HG03159 (cell line): ENCODE measurements around the gene LY6G6C.

Experiments used
- ATAC-seq: cut with Tn5 transposase; IDR thresholded peaks from one replicate; pipeline ENCODE4 v1.9.1; 2021; ENCODE audit warnings: mild to moderate bottlenecking, moderate library complexity; ENCODE audit not compliant: unreplicated experiment

Gene LY6G6C

DNA sequence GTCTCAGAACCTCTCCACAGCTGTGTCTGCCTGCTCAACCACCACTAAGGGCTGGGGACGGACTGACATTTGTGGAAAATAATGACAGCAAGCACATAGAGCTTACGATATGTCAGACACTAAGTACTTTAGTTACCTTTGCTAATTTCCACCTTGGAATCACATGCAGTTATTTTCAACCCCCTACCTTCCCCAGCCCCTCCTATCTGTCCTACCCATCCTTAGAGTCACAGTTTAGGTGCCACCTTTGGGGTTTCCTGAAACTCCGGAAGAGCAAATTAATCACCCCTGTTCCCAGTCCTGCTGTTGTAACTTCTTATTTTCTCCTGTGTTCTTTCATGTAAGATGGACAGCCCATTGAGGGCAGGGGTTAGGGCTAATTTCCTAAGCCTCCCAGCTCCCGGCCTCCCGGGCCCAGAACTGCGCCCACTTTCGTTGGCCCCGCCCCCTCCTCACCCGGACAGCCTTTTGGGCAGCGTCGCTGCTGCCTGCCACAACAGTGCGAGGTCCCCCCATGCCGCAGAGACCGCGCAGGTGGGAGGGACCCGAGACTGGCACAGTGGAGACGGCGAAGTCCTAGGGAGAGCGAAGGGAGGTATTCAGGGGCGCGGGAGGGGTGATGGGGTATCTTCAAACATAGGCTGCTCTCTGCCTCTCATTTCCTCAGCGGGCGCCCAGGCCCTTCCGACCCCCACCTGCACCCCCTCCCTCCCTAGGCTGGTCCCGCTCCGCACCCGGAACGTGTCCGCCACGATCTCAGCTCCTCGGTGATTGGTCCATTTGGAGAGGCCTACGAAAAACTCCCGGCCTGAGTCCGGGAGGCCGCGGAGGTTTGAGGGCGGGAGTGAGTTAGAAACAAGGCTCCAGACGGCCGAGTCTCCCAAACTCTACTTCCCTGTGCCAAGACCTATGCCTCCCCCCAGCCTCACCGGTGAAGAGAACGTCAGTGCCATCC, 6.4 kb upstream of the LY6G6C start:
- ATAC-seq, result no peak

- ATAC-seq, result peak; percentile 52
Observed at GRCh38 chr6:31727034-31727716, 5.6 kb upstream of the LY6G6C start.

GRCh38 chr6:31725502-31726350, 4.2 kb upstream of the LY6G6C start:
- ATAC-seq, result no peak

- ATAC-seq, result no peak
Observed at GRCh38 chr6:31723980-31724691, 2.6 kb upstream of the LY6G6C start.

GRCh38 chr6:31723245-31723979, 1.9 kb upstream of the LY6G6C start, which contains the start of gene MPIG6B:
Gene MPIG6B (plus strand): TSS chr6:31723373. CDS start chr6:31723384, 11 bp downstream.
- no peak for ATAC-seq

GRCh38 chr6:31722173-31722572, 627 bp upstream of the LY6G6C start:
- no peak for ATAC-seq

- no peak for ATAC-seq
Observed at GRCh38 chr6:31720196-31720770, 1.3 kb downstream of the LY6G6C start.

DNA sequence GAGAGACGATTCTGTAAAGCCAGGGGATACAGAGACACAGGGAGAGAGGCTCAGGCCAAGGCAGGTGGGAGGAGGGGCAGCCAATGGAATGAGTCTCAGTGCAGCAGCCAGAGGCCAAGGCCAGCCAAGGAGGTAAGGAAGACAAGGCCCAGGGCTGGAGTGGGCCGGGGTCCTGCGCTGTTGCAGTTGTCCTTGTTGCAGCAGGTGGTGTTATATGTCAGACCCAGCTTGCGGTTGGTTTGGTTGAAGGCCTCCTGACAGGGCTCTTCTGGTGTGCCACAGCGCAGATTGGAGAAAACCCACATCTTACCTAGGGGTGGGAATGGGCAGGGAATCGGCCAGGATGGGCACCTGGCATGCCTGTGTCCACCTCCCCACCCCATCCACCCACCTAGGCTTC, 2.5 kb downstream of the LY6G6C start:
- no peak for ATAC-seq

GRCh38 chr6:31718265-31718664, 3.3 kb downstream of the LY6G6C start:
- ATAC-seq, result no peak

DNA sequence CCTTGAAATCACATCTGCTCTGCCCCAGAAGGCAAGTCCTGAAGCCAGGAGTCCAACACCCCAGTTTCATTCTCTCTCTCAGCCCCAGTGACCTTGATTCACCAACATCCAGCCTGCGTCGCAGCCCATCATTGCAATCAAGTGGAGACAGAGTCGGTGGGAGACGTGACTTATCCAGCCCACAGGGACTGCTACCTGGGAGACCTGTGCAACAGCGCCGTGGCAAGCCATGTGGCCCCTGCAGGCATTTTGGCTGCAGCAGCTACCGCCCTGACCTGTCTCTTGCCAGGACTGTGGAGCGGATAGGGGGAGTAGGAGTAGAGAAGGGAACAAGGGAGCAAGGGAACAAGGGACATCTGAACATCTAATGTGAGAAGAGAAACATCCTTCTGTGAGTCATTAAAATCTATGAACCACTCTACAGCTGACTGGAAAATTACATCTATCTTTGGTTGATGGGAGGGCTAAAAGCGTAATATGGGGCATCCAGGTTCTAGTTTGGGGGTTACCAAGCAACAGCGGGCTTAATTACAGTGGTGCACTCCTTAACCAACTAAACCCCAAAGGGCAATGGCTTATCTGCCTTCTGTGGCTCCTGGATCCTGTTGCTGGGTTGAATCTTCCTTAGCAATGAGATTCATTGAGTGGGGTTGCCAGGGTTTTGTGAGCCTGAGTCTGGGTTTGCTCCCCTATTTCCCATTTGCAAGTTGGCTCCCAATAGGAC, 3.9 kb downstream of the LY6G6C start:
- ATAC-seq, result no peak

- ATAC-seq, result no peak
Observed at GRCh38 chr6:31715022-31715958, 6.3 kb downstream of the LY6G6C start, which contains the start of gene LY6G6D. Gene LY6G6D (plus strand): TSS chr6:31715348. CDS start chr6:31715356, 8 bp downstream.

DNA sequence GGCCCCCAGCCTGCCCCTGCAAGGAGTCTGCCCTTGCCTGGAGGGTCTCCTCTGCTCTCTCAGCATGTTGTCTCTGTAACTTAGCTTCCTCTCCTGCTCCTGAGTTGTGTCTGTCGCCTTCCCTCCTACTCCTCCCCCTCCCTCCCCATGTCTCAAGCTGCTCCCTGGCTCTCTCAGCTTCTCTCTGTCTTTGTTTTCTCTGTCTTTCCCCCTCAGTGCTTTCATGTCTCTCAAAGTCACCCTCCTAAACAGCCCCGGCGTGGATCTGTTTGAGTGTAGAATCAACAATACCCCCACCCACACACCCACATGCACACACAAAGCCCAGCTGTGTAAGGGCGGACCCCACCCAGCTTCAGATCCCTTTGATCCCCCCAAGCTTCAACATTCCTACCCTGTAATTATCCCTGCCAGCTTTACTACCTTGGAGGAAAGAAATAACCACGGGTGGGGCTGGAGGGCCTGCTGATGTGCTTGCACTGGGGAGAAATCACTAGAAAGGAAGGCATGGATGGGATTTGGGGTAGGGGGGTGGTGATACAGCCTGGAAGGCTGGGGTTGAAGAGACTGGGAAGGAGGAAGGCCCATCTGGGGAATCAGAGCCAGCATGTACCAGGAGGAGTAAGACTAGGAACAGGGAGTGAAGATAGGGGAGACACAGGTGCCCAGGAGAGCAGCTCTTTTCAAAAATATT, 7.4 kb downstream of the LY6G6C start:
- no peak for ATAC-seq

DNA sequence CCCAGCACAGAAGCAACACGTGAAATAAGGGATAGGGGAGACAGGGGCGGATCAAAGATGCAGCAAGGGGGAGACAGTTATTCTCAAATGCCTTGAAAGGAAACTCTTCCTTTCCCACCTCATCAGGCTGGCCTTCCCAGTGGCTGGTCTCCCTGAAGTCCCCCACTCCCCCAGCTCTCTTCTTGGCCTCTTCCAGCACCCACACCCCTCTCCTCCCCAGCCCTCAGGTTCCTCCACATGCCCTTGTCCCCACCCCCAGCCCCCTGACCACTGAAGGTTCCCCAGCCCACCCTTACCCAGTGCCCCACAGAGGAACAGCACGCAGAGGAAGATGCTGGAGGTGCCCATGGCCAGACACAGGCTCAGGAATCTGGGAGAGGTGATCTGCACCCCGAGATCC, 8.1 kb downstream of the LY6G6C start:
- no peak for ATAC-seq

- ATAC-seq, result no peak
Observed at GRCh38 chr6:31712296-31712695, 9.2 kb downstream of the LY6G6C start.

DNA sequence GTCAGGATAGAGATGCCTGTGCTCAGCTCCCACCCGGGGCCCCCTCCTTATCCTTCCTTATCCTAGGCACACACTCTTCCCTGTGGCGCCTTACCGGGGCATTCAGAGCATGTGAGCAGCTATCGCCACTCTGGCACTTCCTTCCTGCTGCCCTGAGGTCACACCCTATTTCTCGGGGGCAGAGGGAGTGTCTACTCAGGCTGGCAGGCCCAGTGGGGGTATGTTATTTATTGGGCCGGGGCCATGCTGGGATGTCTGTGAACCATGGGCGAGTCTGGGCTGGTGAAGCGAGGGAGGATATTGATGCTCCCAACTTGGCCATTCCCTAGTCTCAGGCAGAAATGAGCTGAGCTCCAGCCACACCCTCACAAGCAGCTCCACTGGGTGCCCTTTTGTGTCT, 10.3 kb downstream of the LY6G6C start:
- ATAC-seq, result no peak

DNA sequence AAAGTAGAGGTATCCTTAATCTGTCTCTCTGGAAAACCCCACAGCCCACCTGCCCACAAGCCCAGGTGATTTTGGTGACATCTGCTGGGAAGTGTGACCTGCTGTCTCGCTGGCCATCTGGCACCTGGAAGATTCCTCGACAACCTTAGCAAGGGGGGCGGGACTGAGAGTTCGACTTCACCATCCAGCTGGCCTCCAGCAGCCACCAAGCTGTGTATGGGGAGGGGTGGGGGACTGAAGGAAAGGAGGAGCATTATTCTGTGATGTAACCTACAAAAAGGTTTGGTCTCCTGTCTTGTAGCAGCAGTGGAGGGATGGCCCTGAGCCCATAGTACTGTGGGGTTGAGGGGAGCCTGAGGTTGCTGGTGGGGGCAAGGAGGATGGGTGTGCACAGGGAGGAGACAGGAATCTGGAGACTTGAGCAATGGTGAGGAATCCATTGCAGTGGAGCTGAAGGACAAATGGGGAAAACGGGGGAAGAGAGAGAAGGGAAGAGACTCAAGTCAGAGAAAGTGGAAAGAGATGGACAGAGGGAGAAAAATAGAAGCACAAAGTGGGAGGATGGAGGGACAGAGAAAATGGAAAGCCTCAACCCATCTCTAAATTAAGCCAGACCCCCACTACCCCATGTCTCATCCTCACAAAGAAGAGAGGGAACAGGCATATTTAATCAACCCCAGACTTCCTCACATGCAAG, 10.9 kb downstream of the LY6G6C start:
- no peak for ATAC-seq
